OCI-LY3 (cell line): Measurements from ENCODE around the gene SLC25A29.
A peak's percentile ranks its signal among the peaks of the same experiment; 100 is the strongest.

Experiments used
- H2AFZ ChIP-seq: fragments of 200-600, 300-600 bp; shearing (Covaris generic); 2 replicates; pipeline ENCODE4 v1.6.0; 2014; ENCODE audit warnings: antibody characterized with exemption, low read depth, low read length
- H3K27ac ChIP-seq: fragments of 200-600, 300-600 bp; sonication (generic); 2 replicates; pipeline ENCODE4 v1.5.1; 2014; ENCODE audit warnings: mild to moderate bottlenecking, low read length, moderate library complexity, mixed read lengths
- H3K27me3 ChIP-seq: fragments of 200-600, 300-600 bp; sonication (generic); 2 replicates; pipeline ENCODE4 v1.6.1; 2014; ENCODE audit warnings: low read depth, low read length, mixed read lengths
- H3K36me3 ChIP-seq: fragments of 200-600, 300-600 bp; sonication (generic); replicated peaks from 2 replicates; pipeline ENCODE3; 2014; ENCODE audit warnings: low read depth, low read length, mixed read lengths
- H3K4me1 ChIP-seq: fragments of 300-600, 200-600 bp; sonication (generic); 2 replicates; pipeline ENCODE4 v1.6.1; 2014; ENCODE audit warnings: low read length, mixed read lengths
- H3K4me2 ChIP-seq: fragments of 200-600, 300-600 bp; sonication (generic); 2 replicates; pipeline ENCODE4 v1.6.1; 2014; ENCODE audit warnings: low read length, mixed read lengths
- H3K4me3 ChIP-seq: fragments of 300-600, 200-600 bp; sonication (generic); 2 replicates; pipeline ENCODE4 v1.5.1; 2014; ENCODE audit warnings: antibody characterized with exemption, mild to moderate bottlenecking, low read length, moderate library complexity
- H3K79me2 ChIP-seq: fragments of 300-600, 200-600 bp; shearing (Covaris generic); 2 replicates; pipeline ENCODE4 v1.6.1; 2014; ENCODE audit warnings: mild to moderate bottlenecking, low read length, mixed read lengths
- H3K9ac ChIP-seq: fragments of 300-600, 200-600 bp; shearing (Covaris generic); 2 replicates; pipeline ENCODE4 v1.6.0; 2014; ENCODE audit warnings: mild to moderate bottlenecking, low read length, moderate library complexity
- H3K9me3 ChIP-seq: fragments of 200-600, 300-600 bp; shearing (Covaris generic); 2 replicates; pipeline ENCODE4 v1.6.1; 2014; ENCODE audit warnings: low read length, mixed read lengths; ENCODE audit not compliant: insufficient read depth
- H4K20me1 ChIP-seq: fragments of 200-600, 300-600 bp; sonication (generic); 2 replicates; pipeline ENCODE4 v1.6.1; 2016; ENCODE audit warnings: low read length, mixed read lengths; ENCODE audit not compliant: insufficient read depth
- EZH2phosphoT487 ChIP-seq: fragments of 200-600 bp; shearing (Covaris generic); IDR thresholded peaks from 2 replicates; pipeline ENCODE4 v1.6.1; 2018; ENCODE audit warnings: antibody characterized with exemption, mixed run types, low read depth
- TF ChIP-seq, protein P1 (sequence below): fragments of 200-600, 300-600 bp; sonication (generic); IDR thresholded peaks from 2 replicates; pipeline ENCODE4 v1.5.1; 2014; ENCODE audit warnings: antibody characterized with exemption, low read length, low read depth

The SLC25A29 gene

DNA sequence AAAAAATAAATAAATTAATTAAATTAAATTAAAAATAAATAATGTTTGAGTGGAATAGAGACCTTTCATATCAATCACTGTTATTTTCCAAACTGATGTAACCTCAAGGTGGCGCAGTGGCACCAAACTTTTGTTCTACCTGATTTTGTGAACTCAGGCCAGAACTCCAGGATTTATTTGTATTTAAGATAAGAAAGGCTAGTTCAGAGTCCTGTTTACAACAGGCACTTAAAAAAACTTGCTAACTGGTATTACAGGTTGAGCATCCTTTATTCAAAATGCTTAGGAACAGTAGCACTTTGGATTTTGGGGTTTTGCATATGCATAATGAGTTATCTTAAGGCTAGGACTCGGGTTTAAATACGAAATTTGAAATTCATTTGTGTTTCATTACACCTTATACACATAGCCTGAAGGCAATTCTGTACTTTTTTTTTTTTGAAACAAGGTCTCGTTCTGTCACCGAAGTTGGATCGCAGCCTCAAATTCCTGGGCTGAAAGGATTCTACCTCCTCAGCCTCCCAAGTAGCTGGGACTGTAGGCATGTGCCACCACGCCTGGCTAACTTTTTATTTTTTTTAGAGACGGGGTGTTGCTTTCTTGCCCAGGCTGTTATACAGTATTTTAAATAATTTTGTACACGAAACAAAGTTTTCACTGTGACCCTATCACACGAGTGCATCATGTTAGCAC lies 34.9 kb downstream of the SLC25A29 start:
- peaks cover 18% of the 10 kb centered on the region for H3K36me3 ChIP-seq
- peaks cover 92% of the 10 kb centered on the region for H3K79me2 ChIP-seq
- H4K20me1 ChIP-seq: peaks cover 65% of the 10 kb centered on the region
- H3K9me3 ChIP-seq: no peaks in the 10 kb centered on the region
- TF ChIP-seq, protein P1, sequence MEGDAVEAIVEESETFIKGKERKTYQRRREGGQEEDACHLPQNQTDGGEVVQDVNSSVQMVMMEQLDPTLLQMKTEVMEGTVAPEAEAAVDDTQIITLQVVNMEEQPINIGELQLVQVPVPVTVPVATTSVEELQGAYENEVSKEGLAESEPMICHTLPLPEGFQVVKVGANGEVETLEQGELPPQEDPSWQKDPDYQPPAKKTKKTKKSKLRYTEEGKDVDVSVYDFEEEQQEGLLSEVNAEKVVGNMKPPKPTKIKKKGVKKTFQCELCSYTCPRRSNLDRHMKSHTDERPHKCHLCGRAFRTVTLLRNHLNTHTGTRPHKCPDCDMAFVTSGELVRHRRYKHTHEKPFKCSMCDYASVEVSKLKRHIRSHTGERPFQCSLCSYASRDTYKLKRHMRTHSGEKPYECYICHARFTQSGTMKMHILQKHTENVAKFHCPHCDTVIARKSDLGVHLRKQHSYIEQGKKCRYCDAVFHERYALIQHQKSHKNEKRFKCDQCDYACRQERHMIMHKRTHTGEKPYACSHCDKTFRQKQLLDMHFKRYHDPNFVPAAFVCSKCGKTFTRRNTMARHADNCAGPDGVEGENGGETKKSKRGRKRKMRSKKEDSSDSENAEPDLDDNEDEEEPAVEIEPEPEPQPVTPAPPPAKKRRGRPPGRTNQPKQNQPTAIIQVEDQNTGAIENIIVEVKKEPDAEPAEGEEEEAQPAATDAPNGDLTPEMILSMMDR: peak; percentile 56
- TF ChIP-seq EZH2phosphoT487: no peak
- H3K4me1 ChIP-seq: peaks cover 7% of the 10 kb centered on the region
- no peak overlapping the region for H3K27ac ChIP-seq
- no peak overlapping the region for H3K4me2 ChIP-seq
- no peak overlapping the region for H3K9ac ChIP-seq
- no peak overlapping the region for H3K4me3 ChIP-seq
- H2AFZ ChIP-seq: no peak overlapping the region
- H3K27me3 ChIP-seq: no peaks in the 10 kb centered on the region

DNA sequence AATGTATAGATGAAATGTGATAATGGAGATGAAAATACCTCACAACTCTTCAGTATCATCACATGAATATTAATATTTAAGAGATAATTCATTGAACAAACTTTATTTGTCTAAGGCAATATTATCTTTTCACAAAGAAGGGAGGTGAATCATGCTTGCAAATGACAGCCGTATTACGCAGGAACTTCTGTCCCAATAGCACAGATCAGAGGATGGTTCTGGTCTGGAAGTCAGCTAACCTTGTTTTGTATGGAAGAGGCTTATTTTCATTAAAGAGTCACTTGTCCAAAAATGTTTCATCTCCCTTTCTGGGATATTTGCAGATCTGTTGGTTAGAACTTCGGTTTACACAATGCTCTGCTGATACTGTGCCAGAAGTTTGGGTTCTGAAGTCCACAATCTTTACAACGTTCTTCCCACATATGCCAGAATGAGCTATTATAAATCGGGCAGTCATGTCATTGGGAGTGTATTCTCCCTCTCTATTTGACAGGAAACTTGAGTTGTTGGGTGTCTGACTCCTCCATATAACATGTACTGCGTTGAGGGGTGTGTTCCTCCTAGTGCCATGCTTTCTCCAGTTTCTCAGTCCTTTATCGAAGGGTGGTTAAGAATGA lies 37.5 kb downstream of the SLC25A29 start:
- H2AFZ ChIP-seq: no peak overlapping the region
- H3K36me3 ChIP-seq: peaks cover 20% of the 10 kb centered on the region
- H3K27me3 ChIP-seq: no peaks in the 10 kb centered on the region
- no peak overlapping the region for H3K9ac ChIP-seq
- no peak overlapping the region for H3K4me2 ChIP-seq
- no peak for TF ChIP-seq EZH2phosphoT487
- TF ChIP-seq, protein P1: no peak
- H3K4me1 ChIP-seq: no peaks in the 10 kb centered on the region
- no peak overlapping the region for H3K4me3 ChIP-seq
- no peaks in the 10 kb centered on the region for H3K9me3 ChIP-seq
- peaks cover 60% of the 10 kb centered on the region for H4K20me1 ChIP-seq
- H3K79me2 ChIP-seq: peaks cover 92% of the 10 kb centered on the region
- no peak overlapping the region for H3K27ac ChIP-seq

DNA sequence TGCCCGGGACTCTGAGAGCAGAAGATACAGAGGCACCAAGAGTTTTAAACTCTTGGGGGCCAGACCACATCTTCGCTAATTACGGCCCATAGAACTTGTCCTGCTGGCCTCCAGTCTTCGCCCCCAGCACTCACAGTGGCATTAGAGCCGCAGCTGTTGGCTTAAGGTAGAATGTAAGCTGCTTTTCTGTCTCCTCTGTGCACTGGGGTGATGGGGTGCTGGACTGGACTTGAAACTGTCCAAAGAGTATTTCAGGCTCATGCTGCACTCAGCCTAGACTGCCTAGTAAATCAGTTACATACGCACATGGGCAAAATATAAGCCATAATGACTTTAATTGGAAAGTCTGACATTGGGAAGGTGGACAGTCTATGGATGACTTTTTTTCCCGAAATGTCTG lies 38.3 kb downstream of the SLC25A29 start:
- TF ChIP-seq, protein P1: no peak
- no peak for TF ChIP-seq EZH2phosphoT487
- Histone ChIP-seq H3K9ac (no peak overlapping the region), H3K4me3 (no peak overlapping the region), H4K20me1 (peaks cover 61% of the 10 kb centered on the region), H3K36me3 (peaks cover 27% of the 10 kb centered on the region), H3K9me3 (no peaks in the 10 kb centered on the region), H3K4me1 (no peaks in the 10 kb centered on the region), H3K4me2 (no peak overlapping the region), H3K27ac (no peak overlapping the region), H2AFZ (no peak overlapping the region), H3K79me2 (peaks cover 92% of the 10 kb centered on the region), H3K27me3 (no peaks in the 10 kb centered on the region)

DNA sequence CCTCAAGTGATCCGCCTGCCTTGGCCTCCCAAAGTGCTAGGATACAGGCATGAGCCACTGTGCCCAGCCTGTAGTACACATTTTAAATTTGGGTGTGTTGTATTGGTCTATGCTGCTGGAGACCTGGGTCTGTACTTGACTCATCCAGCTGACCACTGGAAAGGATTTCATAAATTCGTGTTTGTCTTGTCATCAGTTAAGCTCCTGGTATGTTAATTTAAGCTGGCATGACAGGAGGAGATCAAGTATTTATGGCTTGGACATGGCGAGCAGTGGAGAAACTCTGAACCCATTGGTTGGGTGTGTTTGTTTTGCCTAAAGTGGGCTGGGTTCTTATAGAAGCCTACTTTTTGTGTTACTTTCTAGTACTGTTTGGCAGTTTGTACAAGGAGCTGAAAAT lies 43.1 kb downstream of the SLC25A29 start:
- Histone ChIP-seq H3K9ac (no peak overlapping the region), H3K4me3 (no peak overlapping the region), H4K20me1 (peaks cover 74% of the 10 kb centered on the region), H2AFZ (no peak overlapping the region), H3K4me2 (no peak overlapping the region), H3K36me3 (peaks cover 27% of the 10 kb centered on the region), H3K9me3 (no peaks in the 10 kb centered on the region), H3K27me3 (no peaks in the 10 kb centered on the region), H3K79me2 (peaks cover 100% of the 10 kb centered on the region), H3K4me1 (peaks cover 19% of the 10 kb centered on the region), H3K27ac (no peak overlapping the region)
- TF ChIP-seq EZH2phosphoT487: no peak
- TF ChIP-seq, protein P1: no peak
